ENCODE measurements around the gene CMTM7.

The CMTM7 gene

GRCh38 chr3:32355751-32356291 lies 35.8 kb upstream of the CMTM7 start:
- no peak for TF ChIP-seq CTCF (conservative IDR thresholded peaks at IDR 0.05; ENCODE audit: low read depth, low read length)
- H3K4me3 ChIP-seq (ENCODE audit: low read length): no peak overlapping the region
- no peak for DNase-seq (ENCODE audit: low read depth)

GRCh38 chr3:32359766-32360492 lies 31.7 kb upstream of the CMTM7 start:
- no peak for TF ChIP-seq CTCF (conservative IDR thresholded peaks at IDR 0.05; ENCODE audit: low read depth, low read length)
- no peak for DNase-seq (ENCODE audit: low read depth)
- no peak overlapping the region for H3K4me3 ChIP-seq (ENCODE audit: low read length)

GRCh38 chr3:32360493-32360827 lies 31.2 kb upstream of the CMTM7 start:
- H3K4me3 ChIP-seq (ENCODE audit: low read length): no peak overlapping the region
- DNase-seq (ENCODE audit: low read depth): no peak
- TF ChIP-seq CTCF (conservative IDR thresholded peaks at IDR 0.05; ENCODE audit: low read depth, low read length): no peak

- no peak overlapping the region for H3K4me3 ChIP-seq (ENCODE audit: low read length)
- DNase-seq (ENCODE audit: low read depth): no peak
- TF ChIP-seq CTCF (conservative IDR thresholded peaks at IDR 0.05; ENCODE audit: low read depth, low read length): no peak
Observed at GRCh38 chr3:32366638-32367397, 24.8 kb upstream of the CMTM7 start.

- no peak overlapping the region for H3K4me3 ChIP-seq (ENCODE audit: low read length)
- TF ChIP-seq CTCF (conservative IDR thresholded peaks at IDR 0.05; ENCODE audit: low read depth, low read length): no peak
Observed at GRCh38 chr3:32367442-32367841, 24.2 kb upstream of the CMTM7 start.

GRCh38 chr3:32371461-32372212 lies 20.0 kb upstream of the CMTM7 start:
- no peak for TF ChIP-seq CTCF (conservative IDR thresholded peaks at IDR 0.05; ENCODE audit: low read depth, low read length)
- no peak for DNase-seq (ENCODE audit: low read depth)
- H3K4me3 ChIP-seq (ENCODE audit: low read length): no peak overlapping the region

More at GRCh38 chr3:32367442-32367841, 24.2 kb upstream of the CMTM7 start:
- DNase-seq (ENCODE audit: low read depth): no peak

Measured in retinal pigment epithelial cell (primary cell).